Right lobe of liver (tissue), 6 donors: ENCODE results near the gene SDC4. TPM values are rescaled to one million over a fixed set of nuclear protein-coding genes. Genes with fewer than 3 reads are reported as not detected.

ENCODE experiments used
- ATAC-seq, 4 donors: fragments of 200-7000 bp; cut with Tn5 transposase; one replicate each; pipeline ENCODE4 v1.9.1; 2020; ENCODE audit warnings: mild to moderate bottlenecking in 4 of 4, moderate library complexity in 4 of 4
- DNase-seq, 3 donors: peaks; one replicate each; pipeline ENCODE4 v3.0.0-alpha.2; 2020
- H3K27ac ChIP-seq, 3 donors: fragments of 200-600 bp; one replicate each; pipeline ENCODE4 v1.8.0; 2022
- H3K27me3 ChIP-seq, 2 donors: fragments of 200-600 bp; one replicate each; pipeline ENCODE4 v1.8.0; 2022
- H3K36me3 ChIP-seq, 4 donors: fragments of 200-600 bp; sonication (generic) in 1 of 4; one replicate each; pipeline versions ENCODE4 v1.5.1 to v1.8.0; 2017 to 2022; ENCODE audit warnings: control low read depth in 1 of 4
- H3K4me1 ChIP-seq, 4 donors: fragments of 200-600 bp; sonication (generic) in 1 of 4; one replicate each; pipeline versions ENCODE4 v1.5.1 to v1.8.0; 2017 to 2022; ENCODE audit warnings: control low read depth in 1 of 4
- H3K4me3 ChIP-seq, 3 donors: fragments of 200-600 bp; one replicate each; pipeline ENCODE4 v1.8.0; 2022
- H3K9me3 ChIP-seq, 4 donors: fragments of 200-600 bp; sonication (generic) in 1 of 4; one replicate each; pipeline versions ENCODE4 v1.5.1 to v1.8.0; 2017 to 2022; ENCODE audit warnings: control low read depth in 1 of 4
- CTCF ChIP-seq, 4 donors: fragments of 200-600 bp in 3 of 4; fragments of 450-650 bp in 1 of 4; IDR thresholded peaks; one replicate each; pipeline versions ENCODE4 v1.5.1 to v1.8.0; 2016 to 2022; ENCODE audit warnings: antibody characterized with exemption in 4 of 4, mild to moderate bottlenecking in 2 of 4
- POLR2A ChIP-seq: fragments of 450-650 bp; IDR thresholded peaks from one replicate; pipeline ENCODE4 v1.6.1; 2017; ENCODE audit warnings: antibody characterized with exemption, mild to moderate bottlenecking
- WGBS: methylation state at CpG from one replicate; pipeline ENCODE4 v1.1.6; 2018; ENCODE audit warnings: low coverage, low lambda C conversion rate; ENCODE audit not compliant: insufficient coverage; ENCODE audit errors: missing lambda C conversion rate; 5-methylcytosine and 5-hydroxymethylcytosine counted together
- intact Hi-C, 2 donors: fragments of 100-400 bp; cut with DNase I; formaldehyde crosslinking; loops; one replicate each; pipeline versions ENCODE4 v1.11.2 to v1.14.1; 2022
- total RNA-seq, 6 experiments: library from RNA; depleted of rRNA in 2 of 6; stranded (reverse); fragments of >200 nt in 2 of 6; fragmentation: NEBNext Ultra II Directional in 3 of 6; extraction: Animal tissue kit (Norgen Biotek cat#: 25700) in 3 of 6; gene quantifications; one replicate each; pipeline versions ENCODE4 v1.1.0 to v1.2.4, GENCODE V29; 2016 to 2023
- donor health status: DM: no; HTN: yes; CAD: no.
- donor health status: DM: no; HTN: no; CAD: no.
- donor health status: DM: no; HTN: no; CAD: no.
- donor health status: DM: no; HTN: yes; CAD: no.
- donor health status: DM: no; HTN: yes; CAD: no.

SDC4 gene
- total RNA-seq, 6 experiments from 2014 or later: 84.3 to 373 (median 116) TPM

GRCh38 chr20:45303586-45304463, 44.4 kb downstream of the SDC4 start:
- H3K36me3 ChIP-seq: no peaks in the 10 kb centered on the region
- no peak overlapping the region for H3K4me3 ChIP-seq
- no peak for DNase-seq
- intact Hi-C loops: no loop called here
- H3K4me1 ChIP-seq: no peaks in the 10 kb centered on the region
- TF ChIP-seq POLR2A (no peak), CTCF (IDR thresholded peaks at IDR 0.05) (no peak)
- no peak for ATAC-seq
- 60% methylated on average over 8 of the region's 47 CpGs for WGBS
- no peaks in the 10 kb centered on the region for H3K9me3 ChIP-seq
- no peak overlapping the region for H3K27ac ChIP-seq
- H3K27me3 ChIP-seq: peaks cover 0 to 15% of the 10 kb centered on the region in 2 donors

- H3K4me3 ChIP-seq: no peak overlapping the region
- no peaks in the 10 kb centered on the region for H3K4me1 ChIP-seq
- H3K27ac ChIP-seq: no peak overlapping the region
- H3K9me3 ChIP-seq: no peaks in the 10 kb centered on the region
- H3K27me3 ChIP-seq: peaks cover 0 to 15% of the 10 kb centered on the region in 2 donors
- no peaks in the 10 kb centered on the region for H3K36me3 ChIP-seq
- DNase-seq: no peak
- intact Hi-C loops: no loop called here
- TF ChIP-seq POLR2A (no peak), CTCF (IDR thresholded peaks at IDR 0.05) (no peak)
- no peak for ATAC-seq
- WGBS: 75% methylated on average over 5 of the region's 5 CpGs
Observed at GRCh38 chr20:45301824-45302271, 46.4 kb downstream of the SDC4 start.

- Histone ChIP-seq H3K36me3 (no peaks in the 10 kb centered on the region), H3K27me3 (peaks cover 0 to 7% of the 10 kb centered on the region in 2 donors), H3K4me1 (no peaks in the 10 kb centered on the region), H3K4me3 (no peak overlapping the region), H3K27ac (no peak overlapping the region), H3K9me3 (no peaks in the 10 kb centered on the region)
- ATAC-seq (peak in 2 of 4 donors; percentile 26 to 33), DNase-seq (no peak)
- TF ChIP-seq POLR2A (no peak), CTCF (IDR thresholded peaks at IDR 0.05) (no peak)
- 30% methylated on average over 3 of the region's 4 CpGs for WGBS
- intact Hi-C loops: no loop called here
Observed at GRCh38 chr20:45300961-45301360, 47.3 kb downstream of the SDC4 start.

GRCh38 chr20:45299786-45300185, 48.4 kb downstream of the SDC4 start:
- TF ChIP-seq POLR2A: no peak
- no peak for TF ChIP-seq CTCF (IDR thresholded peaks at IDR 0.05)
- Histone ChIP-seq H3K27me3 (peaks cover 0 to 7% of the 10 kb centered on the region in 2 donors), H3K4me1 (no peaks in the 10 kb centered on the region), H3K9me3 (no peaks in the 10 kb centered on the region), H3K4me3 (no peak overlapping the region), H3K27ac (no peak overlapping the region), H3K36me3 (no peaks in the 10 kb centered on the region)
- 52% methylated on average over 2 of the region's 6 CpGs for whole genome bisulfite sequencing
- no peak for ATAC-seq
- DNase-seq: no peak
- intact Hi-C loops: no loop called here
